ENCODE measurements around the gene PCSK5.

The PCSK5 gene

DNA sequence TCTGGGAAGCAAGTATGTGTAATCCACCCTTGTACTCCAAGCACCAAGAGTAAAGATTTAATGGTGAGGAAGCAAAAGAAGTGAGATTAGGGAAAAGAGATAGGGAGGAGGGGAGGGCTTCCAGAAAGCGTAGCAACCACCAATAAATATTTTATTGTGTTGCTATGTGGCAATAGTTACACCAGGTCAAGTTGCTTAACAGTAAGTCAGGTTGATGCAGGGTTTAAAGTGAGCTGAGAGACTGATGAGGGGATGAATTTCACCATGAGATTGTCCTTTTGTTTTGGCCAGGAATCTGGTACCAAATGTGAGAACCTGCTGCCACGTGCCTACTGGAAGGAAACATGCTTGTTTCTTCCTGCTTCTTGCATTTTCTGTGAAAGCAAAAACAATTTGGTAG, 62.7 kb downstream of the PCSK5 start:
- Histone ChIP-seq H4K20me1 (ENCODE audit: low read depth, low read length) (no peaks in the 10 kb centered on the region), H3K4me2 (ENCODE audit: low read depth, low read length, poor library complexity, severe bottlenecking) (no peak overlapping the region), H3K9me2 (replicated peaks; ENCODE audit: insufficient read depth, low read length) (no peaks in the 10 kb centered on the region), H3F3A (ENCODE audit: insufficient read depth) (no peaks in the 10 kb centered on the region), H2AFZ (ENCODE audit: low read depth, low read length, severe bottlenecking) (no peak overlapping the region), H3K27me3 (ENCODE audit: low read length) (no peaks in the 10 kb centered on the region), H3K9me3 (ENCODE audit: insufficient read depth, low read length) (no peaks in the 10 kb centered on the region), H3K79me2 (ENCODE audit: insufficient read depth, low read length) (no peaks in the 10 kb centered on the region), H3K9ac (ENCODE audit: low read length) (no peak overlapping the region), H3K36me3 (ENCODE audit: low read length) (no peaks in the 10 kb centered on the region), H3K27ac (ENCODE audit: low read depth, low read length) (no peak overlapping the region), H3K4me3 (ENCODE audit: insufficient read depth, low read length, poor library complexity, severe bottlenecking) (no peak overlapping the region)
- no peak for TF ChIP-seq EZH2phosphoT487 (conservative IDR thresholded peaks at IDR 0.05; ENCODE audit: low read length)
- TF ChIP-seq, protein P1, sequence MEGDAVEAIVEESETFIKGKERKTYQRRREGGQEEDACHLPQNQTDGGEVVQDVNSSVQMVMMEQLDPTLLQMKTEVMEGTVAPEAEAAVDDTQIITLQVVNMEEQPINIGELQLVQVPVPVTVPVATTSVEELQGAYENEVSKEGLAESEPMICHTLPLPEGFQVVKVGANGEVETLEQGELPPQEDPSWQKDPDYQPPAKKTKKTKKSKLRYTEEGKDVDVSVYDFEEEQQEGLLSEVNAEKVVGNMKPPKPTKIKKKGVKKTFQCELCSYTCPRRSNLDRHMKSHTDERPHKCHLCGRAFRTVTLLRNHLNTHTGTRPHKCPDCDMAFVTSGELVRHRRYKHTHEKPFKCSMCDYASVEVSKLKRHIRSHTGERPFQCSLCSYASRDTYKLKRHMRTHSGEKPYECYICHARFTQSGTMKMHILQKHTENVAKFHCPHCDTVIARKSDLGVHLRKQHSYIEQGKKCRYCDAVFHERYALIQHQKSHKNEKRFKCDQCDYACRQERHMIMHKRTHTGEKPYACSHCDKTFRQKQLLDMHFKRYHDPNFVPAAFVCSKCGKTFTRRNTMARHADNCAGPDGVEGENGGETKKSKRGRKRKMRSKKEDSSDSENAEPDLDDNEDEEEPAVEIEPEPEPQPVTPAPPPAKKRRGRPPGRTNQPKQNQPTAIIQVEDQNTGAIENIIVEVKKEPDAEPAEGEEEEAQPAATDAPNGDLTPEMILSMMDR (IDR thresholded peaks at IDR 0.05; ENCODE audit: insufficient read depth, low read length, poor library complexity, severe bottlenecking) = no peak

DNA sequence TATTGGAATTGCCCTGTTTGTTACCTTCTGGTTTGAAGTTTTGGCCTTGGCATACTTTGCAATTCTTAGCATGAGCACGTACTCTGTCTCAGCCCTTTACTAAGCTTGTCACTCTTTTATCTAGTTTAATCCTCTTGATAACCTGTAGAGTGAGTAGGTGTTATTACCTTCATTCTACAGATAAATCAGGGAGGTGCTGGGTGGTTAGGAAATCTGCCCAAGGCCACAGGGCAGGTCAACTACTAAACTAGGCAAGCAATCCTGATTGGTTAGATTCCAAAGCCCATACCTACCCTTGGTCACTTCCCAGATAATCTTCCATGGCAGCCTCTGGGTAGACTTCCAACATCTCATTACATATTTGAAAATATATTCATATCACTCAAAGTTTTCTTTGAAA, 65.7 kb downstream of the PCSK5 start:
- Histone ChIP-seq H3F3A (ENCODE audit: insufficient read depth) (no peaks in the 10 kb centered on the region), H3K9me3 (ENCODE audit: insufficient read depth, low read length) (no peaks in the 10 kb centered on the region), H2AFZ (ENCODE audit: low read depth, low read length, severe bottlenecking) (no peak overlapping the region), H3K27me3 (ENCODE audit: low read length) (no peaks in the 10 kb centered on the region), H3K9ac (ENCODE audit: low read length) (no peak overlapping the region), H3K9me2 (replicated peaks; ENCODE audit: insufficient read depth, low read length) (no peaks in the 10 kb centered on the region), H3K79me2 (ENCODE audit: insufficient read depth, low read length) (no peaks in the 10 kb centered on the region), H3K36me3 (ENCODE audit: low read length) (no peaks in the 10 kb centered on the region), H3K4me3 (ENCODE audit: insufficient read depth, low read length, poor library complexity, severe bottlenecking) (no peak overlapping the region), H4K20me1 (ENCODE audit: low read depth, low read length) (no peaks in the 10 kb centered on the region), H3K4me2 (ENCODE audit: low read depth, low read length, poor library complexity, severe bottlenecking) (no peak overlapping the region), H3K27ac (ENCODE audit: low read depth, low read length) (no peak overlapping the region)
- no peak for TF ChIP-seq EZH2phosphoT487 (conservative IDR thresholded peaks at IDR 0.05; ENCODE audit: low read length)
- TF ChIP-seq, protein P1 (IDR thresholded peaks at IDR 0.05; ENCODE audit: insufficient read depth, low read length, poor library complexity, severe bottlenecking) = no peak

DNA sequence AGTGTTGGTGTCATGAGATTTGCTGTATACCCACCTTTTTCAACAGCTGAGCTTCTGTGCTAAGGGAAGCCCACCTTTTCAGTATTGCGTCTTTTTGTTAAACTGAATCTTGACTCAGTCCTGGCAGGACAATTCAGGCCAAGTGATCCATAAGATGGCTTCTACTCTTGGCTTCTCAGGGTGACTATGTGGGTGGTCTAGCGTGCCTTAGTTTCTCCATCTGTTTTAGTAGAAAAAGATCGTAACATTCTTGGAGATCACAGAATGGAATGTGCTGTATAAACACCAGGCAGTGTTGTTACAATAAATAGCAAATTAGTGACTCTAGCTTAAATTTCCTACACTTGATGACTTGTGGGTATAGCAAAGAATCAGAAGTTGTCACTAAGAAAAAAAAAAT, 66.6 kb downstream of the PCSK5 start:
- Histone ChIP-seq H3K4me2 (ENCODE audit: low read depth, low read length, poor library complexity, severe bottlenecking) (no peak overlapping the region), H3K79me2 (ENCODE audit: insufficient read depth, low read length) (no peaks in the 10 kb centered on the region), H3K27me3 (ENCODE audit: low read length) (no peaks in the 10 kb centered on the region), H3K27ac (ENCODE audit: low read depth, low read length) (no peak overlapping the region), H3K9ac (ENCODE audit: low read length) (no peak overlapping the region), H3F3A (ENCODE audit: insufficient read depth) (no peaks in the 10 kb centered on the region), H3K9me3 (ENCODE audit: insufficient read depth, low read length) (no peaks in the 10 kb centered on the region), H3K36me3 (ENCODE audit: low read length) (no peaks in the 10 kb centered on the region), H3K4me3 (ENCODE audit: insufficient read depth, low read length, poor library complexity, severe bottlenecking) (no peak overlapping the region), H4K20me1 (ENCODE audit: low read depth, low read length) (no peaks in the 10 kb centered on the region), H3K9me2 (replicated peaks; ENCODE audit: insufficient read depth, low read length) (no peaks in the 10 kb centered on the region), H2AFZ (ENCODE audit: low read depth, low read length, severe bottlenecking) (no peak overlapping the region)
- TF ChIP-seq, protein P1 (IDR thresholded peaks at IDR 0.05; ENCODE audit: insufficient read depth, low read length, poor library complexity, severe bottlenecking) = no peak
- TF ChIP-seq EZH2phosphoT487 (conservative IDR thresholded peaks at IDR 0.05; ENCODE audit: low read length) = no peak
